Astrocyte (in vitro differentiated cells and primary cell): ENCODE data around the gene TRHDE. TPM values are rescaled to one million over a fixed set of nuclear protein-coding genes. Genes with fewer than 3 reads are reported as not detected.

ENCODE experiments used
- DNase-seq: peaks from one replicate; pipeline ENCODE4 v3.0.0-alpha.2; 2010; ENCODE audit warnings: low read depth
- FAIRE-seq: peaks from 2 replicates; lab custom pipeline; 2011; peaks lifted over from hg19 to GRCh38; lab: Jason Lieb, UNC
- H2AFZ ChIP-seq: 2 replicates; pipeline ENCODE4 v1.6.0; 2012; ENCODE audit warnings: low read depth, low read length, inconsistent platforms
- H3K27ac ChIP-seq: 2 replicates; pipeline ENCODE4 v1.5.1; 2011; ENCODE audit warnings: low read depth, low read length, inconsistent platforms
- H3K27me3 ChIP-seq: 2 replicates; pipeline ENCODE4 v1.6.0; 2011; ENCODE audit warnings: low read length, inconsistent platforms; ENCODE audit not compliant: insufficient read depth
- H3K36me3 ChIP-seq: 2 replicates; pipeline ENCODE4 v1.5.1; 2011; ENCODE audit warnings: low read length, inconsistent platforms; ENCODE audit not compliant: insufficient read depth
- H3K4me1 ChIP-seq: 2 replicates; pipeline ENCODE4 v1.5.1; 2011; ENCODE audit warnings: low read length, inconsistent platforms; ENCODE audit not compliant: insufficient read depth
- H3K4me2 ChIP-seq: 2 replicates; pipeline ENCODE4 v1.6.0; 2012; ENCODE audit warnings: low read length, inconsistent platforms
- H3K4me3 ChIP-seq: 2 replicates; pipeline ENCODE4 v1.5.1; 2011; ENCODE audit warnings: low read depth, mild to moderate bottlenecking, low read length, inconsistent platforms; ENCODE audit not compliant: insufficient read depth
- H3K79me2 ChIP-seq: 2 replicates; pipeline ENCODE4 v1.6.0; 2012; ENCODE audit warnings: mild to moderate bottlenecking, low read length, inconsistent platforms; ENCODE audit not compliant: insufficient read depth
- H3K9ac ChIP-seq: 2 replicates; pipeline ENCODE4 v1.6.0; 2012; ENCODE audit warnings: mild to moderate bottlenecking, low read length, inconsistent platforms
- H3K9me3 ChIP-seq: 2 replicates; pipeline ENCODE4 v1.5.1; 2012; ENCODE audit warnings: low read depth, mild to moderate bottlenecking, low read length, inconsistent platforms; ENCODE audit not compliant: insufficient read depth
- H4K20me1 ChIP-seq: 2 replicates; pipeline ENCODE4 v1.6.0; 2012; ENCODE audit warnings: low read length, inconsistent platforms; ENCODE audit not compliant: insufficient read depth
- H3K27ac Mint-ChIP-seq: one replicate; pipeline ENCODE4 v1.8.0; 2021; ENCODE audit warnings: mild to moderate bottlenecking, mixed read lengths; ENCODE audit not compliant: unreplicated experiment
- H3K27me3 Mint-ChIP-seq: one replicate; pipeline ENCODE4 v1.8.0; 2021; ENCODE audit warnings: low read depth, mixed read lengths; ENCODE audit not compliant: unreplicated experiment
- H3K36me3 Mint-ChIP-seq: one replicate; pipeline ENCODE4 v1.8.0; 2021; ENCODE audit warnings: low read depth, mixed read lengths; ENCODE audit not compliant: unreplicated experiment
- H3K4me1 Mint-ChIP-seq: one replicate; pipeline ENCODE4 v1.8.0; 2021; ENCODE audit warnings: low read depth, mixed read lengths; ENCODE audit not compliant: unreplicated experiment
- H3K4me3 Mint-ChIP-seq: one replicate; pipeline ENCODE4 v1.8.0; 2021; ENCODE audit warnings: mild to moderate bottlenecking, moderate library complexity, mixed read lengths; ENCODE audit not compliant: unreplicated experiment
- H3K9me3 Mint-ChIP-seq: one replicate; pipeline ENCODE4 v1.8.0; 2021; ENCODE audit warnings: mild to moderate bottlenecking, mixed read lengths; ENCODE audit not compliant: unreplicated experiment
- CTCF ChIP-seq: IDR thresholded peaks from 2 replicates; pipeline ENCODE4 v1.5.1; 2011; ENCODE audit warnings: low read depth, mild to moderate bottlenecking, inconsistent platforms, low read length, moderate library complexity; ENCODE audit not compliant: insufficient read depth
- EZH2 ChIP-seq: IDR thresholded peaks from 2 replicates; pipeline ENCODE4 v1.6.1; 2012; ENCODE audit warnings: mild to moderate bottlenecking, low read length, inconsistent platforms; ENCODE audit not compliant: insufficient read depth
- total RNA-seq: library from RNA; stranded (reverse); gene quantifications from 2 replicates; pipeline ENCODE4 v1.2.1, GENCODE V29; 2021

Gene TRHDE
- total RNA-seq, 1 donor from 2014 or later, result 1.4 TPM

- no peaks in the 10 kb centered on the region for H3K36me3 Mint-ChIP-seq
- no peaks in the 10 kb centered on the region for H3K79me2 ChIP-seq
- no peaks in the 10 kb centered on the region for H3K4me1 ChIP-seq
- no peak overlapping the region for H3K9ac ChIP-seq
- no peaks in the 10 kb centered on the region for H3K4me1 Mint-ChIP-seq
- DNase-seq (no peak), FAIRE-seq (no peak)
- TF ChIP-seq CTCF (no peak), EZH2 (no peak)
- H3K27ac ChIP-seq, result no peak overlapping the region
- no peak overlapping the region for H3K4me2 ChIP-seq
- no peaks in the 10 kb centered on the region for H3K9me3 ChIP-seq
- no peaks in the 10 kb centered on the region for H4K20me1 ChIP-seq
- H3K36me3 ChIP-seq, result no peaks in the 10 kb centered on the region
- H3K4me3 ChIP-seq, result no peak overlapping the region
- H2AFZ ChIP-seq, result no peak overlapping the region
- no peak overlapping the region for H3K4me3 Mint-ChIP-seq
- no peak overlapping the region for H3K27ac Mint-ChIP-seq
- no peaks in the 10 kb centered on the region for H3K27me3 ChIP-seq
- no peaks in the 10 kb centered on the region for H3K27me3 Mint-ChIP-seq
- H3K9me3 Mint-ChIP-seq, result peaks cover 2% of the 10 kb centered on the region
Measured at GRCh38 chr12:72444566-72444965, 172.4 kb downstream of the TRHDE start.

- Histone ChIP-seq H3K4me2 (no peak overlapping the region), H3K27me3 (no peaks in the 10 kb centered on the region), H2AFZ (no peak overlapping the region), H3K4me1 (no peaks in the 10 kb centered on the region), H3K79me2 (no peaks in the 10 kb centered on the region), H4K20me1 (no peaks in the 10 kb centered on the region), H3K9me3 (no peaks in the 10 kb centered on the region), H3K36me3 (no peaks in the 10 kb centered on the region), H3K9ac (no peak overlapping the region), H3K4me3 (no peak overlapping the region), H3K27ac (no peak overlapping the region)
- FAIRE-seq (no peak), DNase-seq (no peak)
- no peak for TF ChIP-seq EZH2
- no peak for TF ChIP-seq CTCF
- no peak overlapping the region for H3K4me3 Mint-ChIP-seq
- H3K27ac Mint-ChIP-seq, result no peak overlapping the region
- no peaks in the 10 kb centered on the region for H3K27me3 Mint-ChIP-seq
- peaks cover 2% of the 10 kb centered on the region for H3K9me3 Mint-ChIP-seq
- H3K4me1 Mint-ChIP-seq, result no peaks in the 10 kb centered on the region
- no peaks in the 10 kb centered on the region for H3K36me3 Mint-ChIP-seq
Measured at GRCh38 chr12:72448089-72448488, 175.9 kb downstream of the TRHDE start.

GRCh38 chr12:72448805-72449204, 176.6 kb downstream of the TRHDE start:
- DNase-seq (no peak), FAIRE-seq (no peak)
- no peak overlapping the region for H3K9ac ChIP-seq
- no peaks in the 10 kb centered on the region for H3K27me3 ChIP-seq
- no peak overlapping the region for H3K4me3 ChIP-seq
- H3K27me3 Mint-ChIP-seq, result no peaks in the 10 kb centered on the region
- TF ChIP-seq CTCF (no peak), EZH2 (no peak)
- no peak overlapping the region for H2AFZ ChIP-seq
- no peak overlapping the region for H3K4me2 ChIP-seq
- H3K79me2 ChIP-seq, result no peaks in the 10 kb centered on the region
- peaks cover 2% of the 10 kb centered on the region for H3K9me3 Mint-ChIP-seq
- no peaks in the 10 kb centered on the region for H3K4me1 Mint-ChIP-seq
- no peak overlapping the region for H3K27ac Mint-ChIP-seq
- H3K9me3 ChIP-seq, result no peaks in the 10 kb centered on the region
- H3K36me3 Mint-ChIP-seq, result no peaks in the 10 kb centered on the region
- no peak overlapping the region for H3K4me3 Mint-ChIP-seq
- no peaks in the 10 kb centered on the region for H3K4me1 ChIP-seq
- H4K20me1 ChIP-seq, result no peaks in the 10 kb centered on the region
- H3K27ac ChIP-seq, result no peak overlapping the region
- H3K36me3 ChIP-seq, result no peaks in the 10 kb centered on the region
